ENCODE measurements around the gene MN1. TPM values are rescaled to one million over a fixed set of nuclear protein-coding genes. Genes with fewer than 3 reads are reported as not detected.

MN1 gene
- total and polyA plus RNA-seq, 2 experiments from 2014 or later = 1.0 to 6.8 TPM

DNA sequence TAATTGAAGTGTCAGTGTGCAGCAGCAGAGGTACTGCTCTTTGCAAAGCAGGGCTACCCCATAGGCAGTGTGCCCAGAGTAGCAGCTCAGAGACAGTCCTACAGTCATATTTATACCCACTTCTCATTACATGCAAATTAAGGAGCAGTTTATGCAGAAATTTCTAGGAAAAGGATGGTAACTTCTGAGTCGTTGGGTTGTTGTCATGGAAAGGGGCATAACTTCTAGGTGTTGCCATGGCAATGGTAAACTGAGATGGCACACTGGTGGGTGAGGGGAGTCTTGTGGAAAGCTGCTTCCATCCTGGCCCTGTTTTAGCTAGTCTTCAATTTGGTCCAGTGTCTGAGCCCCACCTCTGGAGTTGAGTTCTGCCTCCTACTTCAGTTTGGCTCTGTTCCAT is 77.4 kb downstream of the MN1 start:
- no peaks in the 10 kb centered on the region for H3K9me2 ChIP-seq (ENCODE audit: insufficient read depth)
- H3K4me3 ChIP-seq = no peak overlapping the region
- TF ChIP-seq POLR2AphosphoS5 (IDR thresholded peaks at IDR 0.05; ENCODE audit: low read depth) (no peak), ZNF331 (CRISPR knock-in tag; IDR thresholded peaks at IDR 0.05; ENCODE audit: low read depth) (no peak), JUNB (IDR thresholded peaks at IDR 0.05; ENCODE audit: unreplicated experiment) (no peak), ZNF462 (CRISPR knock-in tag; IDR thresholded peaks at IDR 0.05) (no peak), EZH2phosphoT487 (IDR thresholded peaks at IDR 0.05; ENCODE audit: unreplicated experiment) (no peak), NANOG (IDR thresholded peaks at IDR 0.05; ENCODE audit: borderline replicate concordance) (no peak)
- peaks cover 8% of the 10 kb centered on the region; the same call in 1 of the 2 replicates for H3F3A ChIP-seq (replicated peaks; ENCODE audit: low read depth)
- H3K27me3 Mint-ChIP-seq (ENCODE audit: insufficient read depth, low read depth, poor library complexity) = peaks cover 4% of the 10 kb centered on the region
- no peak overlapping the region for H3K27ac Mint-ChIP-seq
- no peak overlapping the region for H3K4me2 ChIP-seq
- H3K36me3 ChIP-seq (ENCODE audit: insufficient read depth) = no peaks in the 10 kb centered on the region; the same call in 1 of the 2 replicates
- peaks cover 49% of the 10 kb centered on the region for H3K36me3 Mint-ChIP-seq (ENCODE audit: low read depth)
- peaks cover 32% of the 10 kb centered on the region for H3K4me1 ChIP-seq (ENCODE audit: insufficient read depth)
- no peak overlapping the region for H2AFZ ChIP-seq
- peaks cover 29% of the 10 kb centered on the region for H3K4me1 Mint-ChIP-seq
- ATAC-seq (no peak), DNase-seq (ENCODE audit: low spot score) (no peak)
- no peaks in the 10 kb centered on the region for H3K27me3 ChIP-seq (ENCODE audit: insufficient read depth)
- no peak overlapping the region for H3K27ac ChIP-seq (ENCODE audit: low read depth)
- peaks cover 97% of the 10 kb centered on the region for H3K79me2 ChIP-seq (replicated peaks; ENCODE audit: insufficient read depth)
- H3K4me3 Mint-ChIP-seq = no peak overlapping the region
- peaks cover 34% of the 10 kb centered on the region for H3K9me3 Mint-ChIP-seq
- H4K20me1 ChIP-seq (replicated peaks; ENCODE audit: insufficient read depth) = peaks cover 52% of the 10 kb centered on the region

DNA sequence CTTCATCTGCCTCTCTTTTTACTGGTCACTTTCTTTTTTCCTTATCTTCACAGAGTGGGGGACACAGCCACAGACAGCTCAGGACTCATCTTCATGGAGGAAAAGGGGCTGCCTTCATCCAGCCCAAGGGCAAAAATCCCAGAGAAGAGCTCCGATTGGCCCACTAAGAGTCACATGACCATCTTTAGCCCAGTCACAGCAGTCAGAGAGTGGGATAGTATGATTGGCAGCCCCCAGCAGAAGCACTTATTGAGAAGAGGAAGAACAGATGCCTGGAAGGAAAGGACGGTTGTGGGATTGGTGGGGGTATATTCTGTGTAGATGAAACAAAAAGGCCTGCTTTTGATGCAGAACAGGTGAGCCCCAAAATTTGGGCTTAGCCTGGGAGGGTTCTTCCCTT is 77.8 kb downstream of the MN1 start:
- no peaks in the 10 kb centered on the region; the same call in 1 of the 2 replicates for H3K36me3 ChIP-seq (ENCODE audit: insufficient read depth)
- H3K27ac Mint-ChIP-seq = no peak overlapping the region
- H3K36me3 Mint-ChIP-seq (ENCODE audit: low read depth) = peaks cover 48% of the 10 kb centered on the region
- peaks cover 97% of the 10 kb centered on the region for H3K79me2 ChIP-seq (replicated peaks; ENCODE audit: insufficient read depth)
- peaks cover 4% of the 10 kb centered on the region; the same call in 1 of the 2 replicates for H3F3A ChIP-seq (replicated peaks; ENCODE audit: low read depth)
- H3K9me2 ChIP-seq (ENCODE audit: insufficient read depth) = no peaks in the 10 kb centered on the region
- H3K27me3 Mint-ChIP-seq (ENCODE audit: insufficient read depth, low read depth, poor library complexity) = peaks cover 4% of the 10 kb centered on the region
- no peak overlapping the region for H3K4me3 Mint-ChIP-seq
- no peak overlapping the region for H2AFZ ChIP-seq
- DNase-seq (ENCODE audit: low spot score) (no peak), ATAC-seq (no peak)
- H3K27ac ChIP-seq (ENCODE audit: low read depth) = 0 out of 2 replicates have a peak overlapping the region, but pooled peaks have one; percentile 36
- no peaks in the 10 kb centered on the region for H3K27me3 ChIP-seq (ENCODE audit: insufficient read depth)
- H3K4me1 ChIP-seq (ENCODE audit: insufficient read depth) = peaks cover 29% of the 10 kb centered on the region
- no peak overlapping the region for H3K4me2 ChIP-seq
- H4K20me1 ChIP-seq (replicated peaks; ENCODE audit: insufficient read depth) = peaks cover 52% of the 10 kb centered on the region
- H3K9me3 Mint-ChIP-seq = peaks cover 34% of the 10 kb centered on the region
- H3K4me3 ChIP-seq = no peak overlapping the region
- H3K4me1 Mint-ChIP-seq = peaks cover 26% of the 10 kb centered on the region
- TF ChIP-seq JUNB (IDR thresholded peaks at IDR 0.05; ENCODE audit: unreplicated experiment) = no peak
- TF ChIP-seq ZNF462 (CRISPR knock-in tag; IDR thresholded peaks at IDR 0.05) = no peak
- no peak for TF ChIP-seq NANOG (IDR thresholded peaks at IDR 0.05; ENCODE audit: borderline replicate concordance)
